ENCODE measurements around the gene TET2. TPM values are rescaled to one million over a fixed set of nuclear protein-coding genes. Genes with fewer than 3 reads are reported as not detected.

Gene TET2
- total RNA-seq, 1 donor from 2014 or later: 10.3 TPM

GRCh38 chr4:105227054-105227453 lies 80.4 kb downstream of the TET2 start:
- H3K4me3 ChIP-seq (ENCODE audit: low read depth, low read length): no peak overlapping the region
- TF ChIP-seq, protein P1, sequence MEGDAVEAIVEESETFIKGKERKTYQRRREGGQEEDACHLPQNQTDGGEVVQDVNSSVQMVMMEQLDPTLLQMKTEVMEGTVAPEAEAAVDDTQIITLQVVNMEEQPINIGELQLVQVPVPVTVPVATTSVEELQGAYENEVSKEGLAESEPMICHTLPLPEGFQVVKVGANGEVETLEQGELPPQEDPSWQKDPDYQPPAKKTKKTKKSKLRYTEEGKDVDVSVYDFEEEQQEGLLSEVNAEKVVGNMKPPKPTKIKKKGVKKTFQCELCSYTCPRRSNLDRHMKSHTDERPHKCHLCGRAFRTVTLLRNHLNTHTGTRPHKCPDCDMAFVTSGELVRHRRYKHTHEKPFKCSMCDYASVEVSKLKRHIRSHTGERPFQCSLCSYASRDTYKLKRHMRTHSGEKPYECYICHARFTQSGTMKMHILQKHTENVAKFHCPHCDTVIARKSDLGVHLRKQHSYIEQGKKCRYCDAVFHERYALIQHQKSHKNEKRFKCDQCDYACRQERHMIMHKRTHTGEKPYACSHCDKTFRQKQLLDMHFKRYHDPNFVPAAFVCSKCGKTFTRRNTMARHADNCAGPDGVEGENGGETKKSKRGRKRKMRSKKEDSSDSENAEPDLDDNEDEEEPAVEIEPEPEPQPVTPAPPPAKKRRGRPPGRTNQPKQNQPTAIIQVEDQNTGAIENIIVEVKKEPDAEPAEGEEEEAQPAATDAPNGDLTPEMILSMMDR (IDR thresholded peaks at IDR 0.05; ENCODE audit: insufficient read depth, low read length, severe bottlenecking): no peak
- FAIRE-seq (no peak), DNase-seq (ENCODE audit: low read depth) (peak; percentile 49)
- no peaks in the 10 kb centered on the region for H3K27me3 ChIP-seq (ENCODE audit: control insufficient read depth, insufficient read depth, low read length)
- no peaks in the 10 kb centered on the region for H3K36me3 ChIP-seq (ENCODE audit: control insufficient read depth, insufficient read depth, low read length)

DNA sequence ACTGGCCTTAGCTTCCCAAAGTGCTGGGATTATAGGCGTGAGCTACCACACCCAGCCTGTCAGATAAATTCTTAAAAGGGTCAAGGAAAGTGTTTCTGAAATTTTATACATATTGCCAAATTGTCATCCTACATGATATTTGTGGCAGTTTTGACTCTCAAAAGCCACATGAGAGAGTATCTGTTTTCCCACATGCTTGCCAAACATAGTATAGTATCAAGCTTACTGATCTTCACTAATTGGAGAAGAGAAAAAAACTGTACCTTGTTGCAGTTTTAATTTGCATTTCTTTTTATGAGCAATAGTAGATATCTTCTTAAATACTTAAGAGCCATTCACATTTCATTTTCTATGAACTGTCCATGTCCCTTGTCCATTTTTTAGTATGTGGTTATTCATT lies 83.6 kb downstream of the TET2 start:
- TF ChIP-seq, protein P1 (IDR thresholded peaks at IDR 0.05; ENCODE audit: insufficient read depth, low read length, severe bottlenecking): no peak
- FAIRE-seq (no peak), DNase-seq (ENCODE audit: low read depth) (no peak)
- H3K36me3 ChIP-seq (ENCODE audit: control insufficient read depth, insufficient read depth, low read length): peaks cover 3% of the 10 kb centered on the region
- no peaks in the 10 kb centered on the region for H3K27me3 ChIP-seq (ENCODE audit: control insufficient read depth, insufficient read depth, low read length)
- no peak overlapping the region for H3K4me3 ChIP-seq (ENCODE audit: low read depth, low read length)

GRCh38 chr4:105232374-105232773 lies 85.7 kb downstream of the TET2 start:
- FAIRE-seq (no peak), DNase-seq (ENCODE audit: low read depth) (no peak)
- TF ChIP-seq, protein P1 (IDR thresholded peaks at IDR 0.05; ENCODE audit: insufficient read depth, low read length, severe bottlenecking): no peak
- Histone ChIP-seq H3K27me3 (ENCODE audit: control insufficient read depth, insufficient read depth, low read length) (no peaks in the 10 kb centered on the region), H3K36me3 (ENCODE audit: control insufficient read depth, insufficient read depth, low read length) (peaks cover 4% of the 10 kb centered on the region), H3K4me3 (ENCODE audit: low read depth, low read length) (no peak overlapping the region)

- peaks cover 4% of the 10 kb centered on the region for H3K36me3 ChIP-seq (ENCODE audit: control insufficient read depth, insufficient read depth, low read length)
- H3K27me3 ChIP-seq (ENCODE audit: control insufficient read depth, insufficient read depth, low read length): no peaks in the 10 kb centered on the region
- H3K4me3 ChIP-seq (ENCODE audit: low read depth, low read length): no peak overlapping the region
- no peak for DNase-seq (ENCODE audit: low read depth)
- no peak for FAIRE-seq
- TF ChIP-seq, protein P1 (IDR thresholded peaks at IDR 0.05; ENCODE audit: insufficient read depth, low read length, severe bottlenecking): no peak
Measured at GRCh38 chr4:105234582-105234981, 87.9 kb downstream of the TET2 start.

DNA sequence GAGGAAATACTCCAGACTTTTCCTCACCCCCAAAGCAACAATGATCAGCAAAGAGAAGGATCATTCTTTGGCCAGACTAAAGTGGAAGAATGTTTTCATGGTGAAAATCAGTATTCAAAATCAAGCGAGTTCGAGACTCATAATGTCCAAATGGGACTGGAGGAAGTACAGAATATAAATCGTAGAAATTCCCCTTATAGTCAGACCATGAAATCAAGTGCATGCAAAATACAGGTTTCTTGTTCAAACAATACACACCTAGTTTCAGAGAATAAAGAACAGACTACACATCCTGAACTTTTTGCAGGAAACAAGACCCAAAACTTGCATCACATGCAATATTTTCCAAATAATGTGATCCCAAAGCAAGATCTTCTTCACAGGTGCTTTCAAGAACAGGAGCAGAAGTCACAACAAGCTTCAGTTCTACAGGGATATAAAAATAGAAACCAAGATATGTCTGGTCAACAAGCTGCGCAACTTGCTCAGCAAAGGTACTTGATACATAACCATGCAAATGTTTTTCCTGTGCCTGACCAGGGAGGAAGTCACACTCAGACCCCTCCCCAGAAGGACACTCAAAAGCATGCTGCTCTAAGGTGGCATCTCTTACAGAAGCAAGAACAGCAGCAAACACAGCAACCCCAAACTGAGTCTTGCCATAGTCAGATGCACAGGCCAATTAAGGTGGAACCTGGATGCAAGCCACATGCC lies 89.7 kb downstream of the TET2 start:
- Histone ChIP-seq H3K36me3 (ENCODE audit: control insufficient read depth, insufficient read depth, low read length) (peaks cover 4% of the 10 kb centered on the region), H3K27me3 (ENCODE audit: control insufficient read depth, insufficient read depth, low read length) (no peaks in the 10 kb centered on the region), H3K4me3 (ENCODE audit: low read depth, low read length) (no peak overlapping the region)
- TF ChIP-seq, protein P1 (IDR thresholded peaks at IDR 0.05; ENCODE audit: insufficient read depth, low read length, severe bottlenecking): no peak
- no peak for DNase-seq (ENCODE audit: low read depth)
- no peak for FAIRE-seq

- no peak overlapping the region for H3K4me3 ChIP-seq (ENCODE audit: low read depth, low read length)
- TF ChIP-seq, protein P1 (IDR thresholded peaks at IDR 0.05; ENCODE audit: insufficient read depth, low read length, severe bottlenecking): no peak
- H3K27me3 ChIP-seq (ENCODE audit: control insufficient read depth, insufficient read depth, low read length): no peaks in the 10 kb centered on the region
- DNase-seq (ENCODE audit: low read depth) (no peak), FAIRE-seq (no peak)
- H3K36me3 ChIP-seq (ENCODE audit: control insufficient read depth, insufficient read depth, low read length): peaks cover 4% of the 10 kb centered on the region
Measured at GRCh38 chr4:105236916-105237311, 90.2 kb downstream of the TET2 start.
